PC-3 (cell line): ENCODE data around the gene GPR152.

Experiments
- EZH2 ChIP-seq: fragments of 300-600 bp; sonication (generic); IDR thresholded peaks from one replicate; pipeline ENCODE4 v1.6.1; 2017; ENCODE audit warnings: antibody characterized with exemption, mild to moderate bottlenecking, low read length; ENCODE audit not compliant: unreplicated experiment
- EZH2phosphoT487 ChIP-seq: fragments of 300-600 bp; sonication (generic); IDR thresholded peaks from 2 replicates; pipeline ENCODE4 v1.6.1; 2018; ENCODE audit warnings: mild to moderate bottlenecking, antibody characterized with exemption, low read length, borderline replicate concordance
- TF ChIP-seq, protein P1 (sequence below): fragments of 300-600 bp; sonication (generic); conservative IDR thresholded peaks from 2 replicates; pipeline ENCODE4 v1.5.1; 2017; ENCODE audit warnings: antibody characterized with exemption, low read depth, mild to moderate bottlenecking, low read length

GRCh38 chr11:67496113-67496512 is 43.6 kb upstream of the GPR152 start:
- no peak for TF ChIP-seq EZH2
- TF ChIP-seq, protein P1, sequence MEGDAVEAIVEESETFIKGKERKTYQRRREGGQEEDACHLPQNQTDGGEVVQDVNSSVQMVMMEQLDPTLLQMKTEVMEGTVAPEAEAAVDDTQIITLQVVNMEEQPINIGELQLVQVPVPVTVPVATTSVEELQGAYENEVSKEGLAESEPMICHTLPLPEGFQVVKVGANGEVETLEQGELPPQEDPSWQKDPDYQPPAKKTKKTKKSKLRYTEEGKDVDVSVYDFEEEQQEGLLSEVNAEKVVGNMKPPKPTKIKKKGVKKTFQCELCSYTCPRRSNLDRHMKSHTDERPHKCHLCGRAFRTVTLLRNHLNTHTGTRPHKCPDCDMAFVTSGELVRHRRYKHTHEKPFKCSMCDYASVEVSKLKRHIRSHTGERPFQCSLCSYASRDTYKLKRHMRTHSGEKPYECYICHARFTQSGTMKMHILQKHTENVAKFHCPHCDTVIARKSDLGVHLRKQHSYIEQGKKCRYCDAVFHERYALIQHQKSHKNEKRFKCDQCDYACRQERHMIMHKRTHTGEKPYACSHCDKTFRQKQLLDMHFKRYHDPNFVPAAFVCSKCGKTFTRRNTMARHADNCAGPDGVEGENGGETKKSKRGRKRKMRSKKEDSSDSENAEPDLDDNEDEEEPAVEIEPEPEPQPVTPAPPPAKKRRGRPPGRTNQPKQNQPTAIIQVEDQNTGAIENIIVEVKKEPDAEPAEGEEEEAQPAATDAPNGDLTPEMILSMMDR = no peak
- TF ChIP-seq EZH2phosphoT487 = no peak
